Gastroesophageal sphincter (tissue), 3 donors: ENCODE data around the gene TNRC6A.

Experiments
- EP300 ChIP-seq: sonication (generic); formaldehyde crosslinking; IDR thresholded peaks from one replicate; pipeline ENCODE4 v1.6.1; 2017; ENCODE audit warnings: antibody characterized with exemption, mild to moderate bottlenecking
- POLR2A ChIP-seq, 2 donors: fragments of 450-650 bp; IDR thresholded peaks; one replicate each; pipeline ENCODE4 v1.6.1; 2017; ENCODE audit warnings: antibody characterized with exemption in 2 of 2, mild to moderate bottlenecking in 2 of 2, moderate library complexity in 1 of 2
- POLR2AphosphoS5 ChIP-seq: sonication (generic); formaldehyde crosslinking; IDR thresholded peaks from one replicate; pipeline ENCODE4 v1.6.1; 2017; ENCODE audit warnings: antibody characterized with exemption
- TF ChIP-seq, protein P1 (sequence below), 4 experiments: fragments of 200-600 bp in 2 of 4; fragments of 450-650 bp in 2 of 4; sonication (generic) in 1 of 4; IDR thresholded peaks; one replicate each; pipeline ENCODE4 v1.5.1; 2017 to 2019; ENCODE audit warnings: antibody characterized with exemption in 4 of 4, mild to moderate bottlenecking in 2 of 4, moderate library complexity in 2 of 4

DNA sequence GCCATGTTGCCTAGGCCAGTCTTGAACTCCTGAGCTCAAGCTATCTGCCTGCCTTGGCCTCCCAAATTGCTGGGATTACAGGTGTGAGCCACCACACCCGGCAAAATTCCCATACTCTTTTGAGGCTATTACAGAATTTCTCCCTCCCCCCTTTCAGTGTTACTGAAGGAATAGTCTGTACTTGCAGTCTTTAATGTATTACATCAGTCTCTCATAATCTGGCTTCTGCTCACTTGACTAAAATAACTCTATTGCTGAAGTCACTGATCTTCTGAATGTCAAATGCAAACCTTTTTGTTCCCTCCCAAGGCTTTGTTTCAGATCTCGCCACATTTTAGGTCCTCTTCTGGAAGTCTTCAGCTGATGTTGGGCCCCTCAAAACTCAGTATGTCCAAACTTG, 51.8 kb downstream of the TNRC6A start:
- TF ChIP-seq, protein P1, sequence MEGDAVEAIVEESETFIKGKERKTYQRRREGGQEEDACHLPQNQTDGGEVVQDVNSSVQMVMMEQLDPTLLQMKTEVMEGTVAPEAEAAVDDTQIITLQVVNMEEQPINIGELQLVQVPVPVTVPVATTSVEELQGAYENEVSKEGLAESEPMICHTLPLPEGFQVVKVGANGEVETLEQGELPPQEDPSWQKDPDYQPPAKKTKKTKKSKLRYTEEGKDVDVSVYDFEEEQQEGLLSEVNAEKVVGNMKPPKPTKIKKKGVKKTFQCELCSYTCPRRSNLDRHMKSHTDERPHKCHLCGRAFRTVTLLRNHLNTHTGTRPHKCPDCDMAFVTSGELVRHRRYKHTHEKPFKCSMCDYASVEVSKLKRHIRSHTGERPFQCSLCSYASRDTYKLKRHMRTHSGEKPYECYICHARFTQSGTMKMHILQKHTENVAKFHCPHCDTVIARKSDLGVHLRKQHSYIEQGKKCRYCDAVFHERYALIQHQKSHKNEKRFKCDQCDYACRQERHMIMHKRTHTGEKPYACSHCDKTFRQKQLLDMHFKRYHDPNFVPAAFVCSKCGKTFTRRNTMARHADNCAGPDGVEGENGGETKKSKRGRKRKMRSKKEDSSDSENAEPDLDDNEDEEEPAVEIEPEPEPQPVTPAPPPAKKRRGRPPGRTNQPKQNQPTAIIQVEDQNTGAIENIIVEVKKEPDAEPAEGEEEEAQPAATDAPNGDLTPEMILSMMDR (IDR thresholded peaks at IDR 0.05): no peak
- TF ChIP-seq POLR2A (IDR thresholded peaks at IDR 0.05) (no peak), EP300 (no peak), POLR2AphosphoS5 (no peak)
